ENCODE results near the gene YTHDF2. TPM values are rescaled to one million over a fixed set of nuclear protein-coding genes. Genes with fewer than 3 reads are reported as not detected.
"Not testable (repeated sequence)": the region's sequence is repeated elsewhere in the genome, so short reads cannot be mapped to it uniquely, and the experiment has no call there.

YTHDF2 gene
- polyA plus RNA-seq, 1 of the 3 experiments (the other 2 are of a cell fraction) = 45.2 TPM

GRCh38 chr1:28750330-28750729, 13.6 kb downstream of the YTHDF2 start:
- ChIA-PET POLR2A (interaction anchor here (0.9 to 1.2 kb wide), 3 partner anchors 8 to 14 kb away, joined by 3 read pairs; partner anchors contain the start of gene YTHDF2), CTCF (interaction anchor here (1.0 to 3.5 kb wide), 2 partner anchors 33 to 127 kb away, joined by 3 to 12 read pairs; no protein-coding TSS in a partner anchor)
- TF ChIP-seq YY1 (IDR thresholded peaks at IDR 0.05; ENCODE audit: low read depth) = no peak
- TF ChIP-seq ELF1 (IDR thresholded peaks at IDR 0.05) = no peak
- no peak for TF ChIP-seq MEF2A (IDR thresholded peaks at IDR 0.05; ENCODE audit: borderline replicate concordance, low read depth)
- TF ChIP-seq TCF12 (IDR thresholded peaks at IDR 0.05) = no peak
- TF ChIP-seq POLR2AphosphoS5 (IDR thresholded peaks at IDR 0.05; ENCODE audit: low read depth, low read length) = no peak
- no peak for TF ChIP-seq RFX5 (IDR thresholded peaks at IDR 0.05; ENCODE audit: low read length)
- no peak for TF ChIP-seq RCOR1 (IDR thresholded peaks at IDR 0.05; ENCODE audit: low read length)
- no peak for TF ChIP-seq EP300 (IDR thresholded peaks at IDR 0.05; ENCODE audit: borderline replicate concordance in 1 of 2, low read depth in 1 of 2, low read length in 1 of 2)
- TF ChIP-seq IRF3 (IDR thresholded peaks at IDR 0.05; ENCODE audit: low read depth, low read length) = no peak
- Histone ChIP-seq H3K4me1 (ENCODE audit: control insufficient read depth in 1 of 2, insufficient read depth in 2 of 2, low read depth in 1 of 2, low read length in 1 of 2) (peaks cover 2 to 30% of the 10 kb centered on the region in 2 experiments; a peak in 3 of 4 replicates), H3K9ac (no peak overlapping the region), H3K27ac (ENCODE audit: low read depth in 2 of 2, low read length in 1 of 2) (peak overlapping the region in 1 of 2 experiments; percentile 51; a peak in 2 of 4 replicates), H3K9me2 (no peaks in the 10 kb centered on the region), H4K20me1 (ENCODE audit: insufficient read depth) (peaks cover 99% of the 10 kb centered on the region), H3F3A (replicated peaks; ENCODE audit: insufficient read depth) (peaks cover 26% of the 10 kb centered on the region), H3K9me3 (no peaks in the 10 kb centered on the region), H3K4me2 (no peak overlapping the region), H3K4me3 (ENCODE audit: low read depth in 2 of 2, low read length in 1 of 2) (no peak overlapping the region), H3K27me3 (ENCODE audit: insufficient read depth) (no peaks in the 10 kb centered on the region), H3K79me2 (ENCODE audit: insufficient read depth) (peaks cover 100% of the 10 kb centered on the region), H2AFZ (ENCODE audit: low read depth) (no peak overlapping the region), H3K36me3 (replicated peaks in 1 of 2; ENCODE audit: control insufficient read depth in 1 of 2, insufficient read depth in 2 of 2, low read length in 1 of 2) (peaks cover 17 to 38% of the 10 kb centered on the region in 2 experiments)
- 80% methylated on average over 5 of the region's 5 CpGs for WGBS (ENCODE audit: low lambda C conversion rate)
- DNase-seq = no peak

- Histone ChIP-seq H3F3A (replicated peaks; ENCODE audit: insufficient read depth) (peaks cover 23% of the 10 kb centered on the region), H3K4me1 (ENCODE audit: control insufficient read depth in 1 of 2, insufficient read depth in 2 of 2, low read depth in 1 of 2, low read length in 1 of 2) (peaks cover 2 to 30% of the 10 kb centered on the region in 2 experiments; a peak in 3 of 4 replicates), H3K4me2 (peak overlapping the region; percentile 54), H3K36me3 (replicated peaks in 1 of 2; ENCODE audit: control insufficient read depth in 1 of 2, insufficient read depth in 2 of 2, low read length in 1 of 2) (peaks cover 21 to 36% of the 10 kb centered on the region in 2 experiments), H3K79me2 (ENCODE audit: insufficient read depth) (peaks cover 100% of the 10 kb centered on the region), H3K27ac (ENCODE audit: low read depth in 2 of 2, low read length in 1 of 2) (peak overlapping the region in 1 of 2 experiments; percentile 51; a peak in 2 of 4 replicates), H4K20me1 (ENCODE audit: insufficient read depth) (peaks cover 100% of the 10 kb centered on the region)
- not testable (repeated sequence) for H3K9ac ChIP-seq; H3K4me3 ChIP-seq (ENCODE audit: low read depth in 2 of 2, low read length in 1 of 2); H3K9me2 ChIP-seq; H3K9me3 ChIP-seq; DNase-seq; H3K27me3 ChIP-seq (ENCODE audit: insufficient read depth); H2AFZ ChIP-seq (ENCODE audit: low read depth)
- ChIA-PET CTCF (interaction anchor here (1.0 to 4.6 kb wide), 3 partner anchors 14 to 126 kb away, joined by 3 to 20 read pairs (median 12); partner anchors contain the start of gene YTHDF2), POLR2A (interaction anchor here (0.9 to 1.2 kb wide), 3 partner anchors 9 to 14 kb away, joined by 3 read pairs; partner anchors contain the start of gene YTHDF2)
- 85% methylated on average over 8 of the region's 8 CpGs for WGBS (ENCODE audit: low lambda C conversion rate)
Measured at GRCh38 chr1:28750771-28751294, 14.1 kb downstream of the YTHDF2 start.

Data from SK-N-SH (cell line).